H9 (cell line): Measurements from ENCODE around the gene TMEM50B. TPM values are rescaled to one million over a fixed set of nuclear protein-coding genes. Genes with fewer than 3 reads are reported as not detected.

Source experiments
- DNase-seq: peaks from one replicate; pipeline ENCODE4 v3.0.0-alpha.2; 2017
- H2AFZ ChIP-seq: one replicate; pipeline ENCODE4 v1.6.1; 2013; ENCODE audit warnings: mild to moderate bottlenecking, low read length, control low read depth, moderate library complexity
- H2AK5ac ChIP-seq: 2 replicates; pipeline ENCODE4 v1.6.1; 2013; ENCODE audit warnings: low read length, control low read depth, mixed read lengths; ENCODE audit not compliant: insufficient read length
- H2BK120ac ChIP-seq: one replicate; pipeline ENCODE4 v1.6.1; 2013; ENCODE audit warnings: low read depth, mild to moderate bottlenecking, low read length, control low read depth, inconsistent platforms; ENCODE audit not compliant: poor library complexity, severe bottlenecking
- H2BK12ac ChIP-seq: 2 replicates; pipeline ENCODE4 v1.6.1; 2013; ENCODE audit warnings: low read length, control low read depth, mixed read lengths, low read depth; ENCODE audit not compliant: insufficient read length
- H2BK15ac ChIP-seq: 2 replicates; pipeline ENCODE4 v1.6.1; 2013; ENCODE audit warnings: low read depth, low read length, control low read depth
- H2BK20ac ChIP-seq: one replicate; pipeline ENCODE4 v1.6.1; 2013; ENCODE audit warnings: low read depth, mild to moderate bottlenecking, low read length, control low read depth, inconsistent platforms; ENCODE audit not compliant: poor library complexity, severe bottlenecking
- H2BK5ac ChIP-seq: 2 replicates; pipeline ENCODE4 v1.6.1; 2013; ENCODE audit warnings: low read length, control low read depth, mixed read lengths; ENCODE audit not compliant: insufficient read length
- H3K14ac ChIP-seq: 2 replicates; pipeline ENCODE4 v1.6.1; 2013; ENCODE audit warnings: low read length, control low read depth; ENCODE audit not compliant: insufficient read depth
- H3K18ac ChIP-seq: 2 replicates; pipeline ENCODE4 v1.6.1; 2013; ENCODE audit warnings: low read depth, mild to moderate bottlenecking, mixed read lengths, low read length, control low read depth; ENCODE audit not compliant: insufficient read length
- H3K23ac ChIP-seq: 2 replicates; pipeline ENCODE4 v1.6.1; 2013; ENCODE audit warnings: low read length, control low read depth, mixed read lengths, low read depth; ENCODE audit not compliant: insufficient read length
- H3K23me2 ChIP-seq: 2 replicates; pipeline ENCODE4 v1.6.1; 2013; ENCODE audit warnings: low read depth, mild to moderate bottlenecking, mixed read lengths, low read length, control low read depth; ENCODE audit not compliant: insufficient read length, poor library complexity, severe bottlenecking
- H3K27ac ChIP-seq: 2 replicates; pipeline ENCODE4 v1.5.1; 2013; ENCODE audit warnings: low read length, control low read depth, mixed read lengths, low read depth; ENCODE audit not compliant: insufficient read length
- H3K27me3 ChIP-seq: 2 replicates; pipeline ENCODE4 v1.6.1; 2013; ENCODE audit warnings: low read length, control low read depth, inconsistent platforms; ENCODE audit not compliant: insufficient read depth
- H3K4ac ChIP-seq: 2 replicates; pipeline ENCODE4 v1.6.1; 2013; ENCODE audit warnings: low read depth, mild to moderate bottlenecking, control low read depth, inconsistent platforms, low read length, moderate library complexity
- H3K4me1 ChIP-seq: 2 replicates; pipeline ENCODE4 v1.6.1; 2013; ENCODE audit warnings: low read length, control low read depth, inconsistent platforms; ENCODE audit not compliant: insufficient read depth
- H3K4me2 ChIP-seq: 2 replicates; pipeline ENCODE4 v1.6.1; 2013; ENCODE audit warnings: low read length, control low read depth, mixed read lengths; ENCODE audit not compliant: insufficient read length, insufficient read depth
- H3K56ac ChIP-seq: 2 replicates; pipeline ENCODE4 v1.6.1; 2013; ENCODE audit warnings: low read depth, mild to moderate bottlenecking, mixed read lengths, low read length, control low read depth; ENCODE audit not compliant: insufficient read length
- H3K79me1 ChIP-seq: 2 replicates; pipeline ENCODE4 v1.6.1; 2013; ENCODE audit warnings: low read depth, mild to moderate bottlenecking, moderate library complexity, low read length, control low read depth, inconsistent platforms; ENCODE audit not compliant: insufficient read depth, poor library complexity, severe bottlenecking
- H3K79me2 ChIP-seq: 2 replicates; pipeline ENCODE4 v1.6.1; 2013; ENCODE audit warnings: low read length, control low read depth, inconsistent platforms; ENCODE audit not compliant: insufficient read depth
- H3K9ac ChIP-seq: 2 replicates; pipeline ENCODE4 v1.6.1; 2013; ENCODE audit warnings: low read length, control low read depth, mixed read lengths; ENCODE audit not compliant: insufficient read length; ENCODE audit errors: extremely low read depth
- H3K9me3 ChIP-seq: one replicate; pipeline ENCODE4 v1.6.1; 2013; ENCODE audit warnings: low read depth, low read length, inconsistent platforms; ENCODE audit not compliant: control insufficient read depth
- H3T11ph ChIP-seq: one replicate; pipeline ENCODE4 v1.6.1; 2013; ENCODE audit warnings: mild to moderate bottlenecking, low read length, control low read depth, inconsistent platforms
- H4K20me1 ChIP-seq: one replicate; pipeline ENCODE4 v1.6.1; 2013; ENCODE audit not compliant: control insufficient read depth, insufficient read length, insufficient read depth
- H4K5ac ChIP-seq: 2 replicates; pipeline ENCODE4 v1.6.1; 2013; ENCODE audit warnings: low read depth, mild to moderate bottlenecking, mixed read lengths, low read length, control low read depth; ENCODE audit not compliant: insufficient read length
- H4K8ac ChIP-seq: replicated peaks from 2 replicates; pipeline ENCODE4 v1.6.1; 2013; ENCODE audit warnings: low read length, control low read depth, mixed read lengths, low read depth; ENCODE audit not compliant: insufficient read length
- H4K91ac ChIP-seq: 2 replicates; pipeline ENCODE4 v1.6.1; 2013; ENCODE audit warnings: low read depth, mild to moderate bottlenecking, moderate library complexity, mixed read lengths, low read length, control low read depth; ENCODE audit not compliant: insufficient read length
- H3K27ac Mint-ChIP-seq, 3 experiments: 2 replicates in 2 of 3; 3 replicates in 1 of 3; pipeline ENCODE4 v1.8.0; 2020 to 2021; ENCODE audit warnings: mixed read lengths in 3 of 3, mild to moderate bottlenecking in 1 of 3, moderate library complexity in 1 of 3
- H3K27me3 Mint-ChIP-seq: 2 replicates; pipeline ENCODE4 v1.8.0; 2021; ENCODE audit warnings: low read depth, mild to moderate bottlenecking, moderate library complexity, mixed read lengths
- H3K36me3 Mint-ChIP-seq, 3 experiments: 2 replicates in 2 of 3; 3 replicates in 1 of 3; pipeline ENCODE4 v1.8.0; 2020 to 2021; ENCODE audit warnings: low read depth in 3 of 3, mixed read lengths in 3 of 3; ENCODE audit not compliant: insufficient read depth in 1 of 3
- H3K4me1 Mint-ChIP-seq, 2 experiments: 2 replicates each; pipeline ENCODE4 v1.8.0; 2020; ENCODE audit warnings: mixed read lengths in 2 of 2
- H3K4me3 Mint-ChIP-seq, 2 experiments: 2 replicates in 1 of 2; 3 replicates in 1 of 2; pipeline ENCODE4 v1.8.0; 2020 to 2021; ENCODE audit warnings: mild to moderate bottlenecking in 2 of 2, mixed read lengths in 2 of 2, moderate library complexity in 1 of 2
- H3K9me3 Mint-ChIP-seq, 2 experiments: 2 replicates in 1 of 2; 3 replicates in 1 of 2; pipeline ENCODE4 v1.8.0; 2020; ENCODE audit warnings: mild to moderate bottlenecking in 2 of 2, mixed read lengths in 2 of 2, moderate library complexity in 1 of 2
- CTCF ChIP-seq: fragments of 200-600 bp; sonication (generic); conservative IDR thresholded peaks from 3 replicates; pipeline ENCODE4 v1.8.0; 2021; ENCODE audit warnings: antibody characterized with exemption, mild to moderate bottlenecking
- WGBS: extraction: QIAGEN DNeasy Blood & Tissue Kit; methylation state at CpG from one replicate; pipeline ENCODE4 v1.1.7; 2013; ENCODE audit warnings: missing lambda C conversion rate, low lambda C conversion rate, mixed read lengths; ENCODE audit not compliant: insufficient read length; ENCODE audit errors: extremely low coverage; 5-methylcytosine and 5-hydroxymethylcytosine counted together
- total RNA-seq: library from RNA; stranded (reverse); gene quantifications from 2 replicates; pipeline ENCODE4 v1.2.1, GENCODE V29; 2021

The TMEM50B gene
- total RNA-seq, 1 experiment from 2014 or later, result 17.6 TPM

GRCh38 chr21:33414068-33414467, 65.7 kb downstream of the TMEM50B start:
- Histone ChIP-seq H2BK20ac (no peak overlapping the region), H3K4me2 (no peak overlapping the region), H3K79me1 (peaks cover 5% of the 10 kb centered on the region), H2BK12ac (no peak overlapping the region), H3K56ac (no peak overlapping the region), H3K9me3 (no peaks in the 10 kb centered on the region), H3K27ac (no peak overlapping the region), H3T11ph (no peak overlapping the region), H3K23ac (no peak overlapping the region), H4K91ac (no peak overlapping the region), H3K79me2 (peaks cover 5% of the 10 kb centered on the region; the same call in 1 of the 2 replicates), H4K5ac (no peak overlapping the region), H3K18ac (no peak overlapping the region), H3K9ac (no peak overlapping the region), H3K27me3 (no peaks in the 10 kb centered on the region), H2BK15ac (no peak overlapping the region), H4K8ac (no peak overlapping the region), H2AK5ac (no peak overlapping the region), H2AFZ (no peak overlapping the region), H2BK5ac (no peak overlapping the region), H3K23me2 (no peaks in the 10 kb centered on the region), H2BK120ac (no peak overlapping the region), H3K4me1 (peaks cover 8% of the 10 kb centered on the region; the same call in 1 of the 2 replicates), H3K4ac (no peak overlapping the region), H4K20me1 (no peaks in the 10 kb centered on the region), H3K14ac (no peak overlapping the region)
- Mint-ChIP-seq H3K4me1 (peaks cover 20 to 25% of the 10 kb centered on the region in 2 experiments), H3K4me3 (no peak overlapping the region), H3K9me3 (no peaks in the 10 kb centered on the region), H3K27ac (peak overlapping the region in 2 of 3 experiments; percentile 10 to 92; a peak in 4 of 7 replicates), H3K27me3 (no peaks in the 10 kb centered on the region), H3K36me3 (peaks cover 7 to 46% (median 36%) of the 10 kb centered on the region in 3 experiments; a peak in 6 of 7 replicates)
- no peak for TF ChIP-seq CTCF
- WGBS, result no CpG with 5 or more reads among the region's 14 CpGs
- no peak for DNase-seq
